Motor neuron (in vitro differentiated cells): ENCODE results near the gene ACSM2A. TPM values are rescaled to one million over a fixed set of nuclear protein-coding genes. Genes with fewer than 3 reads are reported as not detected.
"Not testable (repeated sequence)": the region's sequence is repeated elsewhere in the genome, so short reads cannot be mapped to it uniquely, and the experiment has no call there.

Source experiments
- ATAC-seq, 8 experiments: fragments of 200-7000 bp; cut with Tn5 transposase; replicated peaks in 6 of 8; 2 replicates each; pipeline ENCODE4 v1.8.0; 2021; ENCODE audit warnings: mild to moderate bottlenecking in 8 of 8, moderate library complexity in 8 of 8
- H3K27ac ChIP-seq, 2 donors: fragments of 250-450 bp; sonication (Bioruptor Pico); 2 replicates each; pipeline ENCODE4 v1.9.0; 2021; ENCODE audit warnings: antibody characterized with exemption in 2 of 2, mild to moderate bottlenecking in 2 of 2, moderate library complexity in 1 of 2
- H3K4me1 ChIP-seq, 2 donors: fragments of 250-450 bp; sonication (Bioruptor Pico); replicated peaks in 1 of 2; 2 replicates each; pipeline ENCODE4 v1.6.1; 2021; ENCODE audit warnings: antibody characterized with exemption in 2 of 2, mild to moderate bottlenecking in 2 of 2, moderate library complexity in 1 of 2
- H3K4me3 ChIP-seq, 5 donors: fragments of 250-450 bp; sonication (Bioruptor Pico); 2 replicates each; pipeline ENCODE4 v1.9.0; 2021; ENCODE audit warnings: antibody characterized with exemption in 5 of 5, mild to moderate bottlenecking in 5 of 5, moderate library complexity in 4 of 5
- WGBS, 10 experiments: fragments of 450-650 bp; shearing (Covaris generic); methylation state at CpG; one replicate each; pipeline ENCODE4 v1.0.0; 2022; 5-methylcytosine and 5-hydroxymethylcytosine counted together
- in situ Hi-C, 9 experiments: fragments of 400-800 bp; cut with MboI; loops; one replicate each; pipeline ENCODE4 v1.15.0; 2021; ENCODE audit warnings: low sequenced_read_pairs in 9 of 9, low pct_unique_long_range_greater_than_20kb in 2 of 9; ENCODE audit not compliant: unreplicated experiment in 9 of 9
- total RNA-seq, 8 experiments: library from RNA; unstranded; fragments of 300-600 nt; gene quantifications; 2 replicates each; pipeline versions ENCODE4 v1.2.3 to v1.2.4, GENCODE V29; 2022

ACSM2A gene
- total RNA-seq, 8 experiments from 2014 or later: 0.21 to 0.73 (median 0.36) TPM; not detected in 3

DNA sequence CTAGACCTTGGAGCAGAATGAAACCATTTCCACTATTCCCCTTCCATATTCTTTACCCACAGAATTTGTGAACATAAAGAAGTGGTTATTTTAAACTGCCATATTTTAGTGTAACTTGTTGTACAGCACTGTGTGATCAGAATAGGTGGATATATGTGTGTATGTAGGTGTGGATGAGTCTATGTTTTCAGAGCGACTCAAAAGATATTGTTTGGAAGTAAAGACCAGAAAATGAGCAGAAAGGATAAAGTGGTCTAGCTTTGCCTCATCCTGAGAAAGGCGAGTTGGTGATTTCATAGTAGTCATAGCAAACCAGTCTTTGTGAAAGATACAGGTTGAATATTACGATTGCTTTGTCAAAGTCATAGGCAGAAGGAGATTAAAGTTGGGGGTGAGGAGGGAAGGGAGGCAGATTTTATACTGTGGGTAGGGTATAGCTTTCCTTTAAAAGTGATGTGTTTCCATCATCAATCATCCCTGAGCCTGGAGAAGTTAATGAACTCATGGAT, 81.0 kb downstream of the ACSM2A start:
- H3K27ac ChIP-seq, H3K4me1 ChIP-seq, H3K4me3 ChIP-seq, in situ Hi-C loops, ATAC-seq: not testable (repeated sequence)
- WGBS, 10 experiments: no CpG with 5 or more reads among the region's 3 CpGs

DNA sequence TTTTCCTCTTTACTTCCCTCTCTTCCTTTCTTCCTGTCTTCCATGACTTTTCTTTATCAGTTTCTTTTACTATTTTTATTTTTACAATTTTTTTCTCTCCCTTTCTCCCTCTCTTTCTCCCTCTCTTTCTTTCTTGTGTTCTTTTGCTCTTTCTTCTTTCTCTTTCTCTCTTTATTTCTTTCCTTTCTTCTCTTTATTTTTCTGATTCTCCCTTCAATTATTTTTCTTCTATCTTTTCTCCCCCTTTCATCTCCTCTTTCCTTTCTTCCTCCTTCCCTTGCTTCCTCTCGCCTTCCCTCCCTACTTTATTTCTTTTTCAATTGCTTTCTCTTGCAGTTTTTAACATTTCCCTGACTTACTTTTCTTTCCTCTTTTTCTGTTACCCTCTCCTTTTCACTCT, 85.3 kb downstream of the ACSM2A start:
- H3K4me1 ChIP-seq, H3K4me3 ChIP-seq, ATAC-seq, in situ Hi-C loops, H3K27ac ChIP-seq: not testable (repeated sequence)
- 0 to 69% (median 40%) methylated on average over 1 of the region's 1 CpG; no CpG with 5 or more reads in 1 of the 10 experiments for WGBS, 10 experiments

Other genes with a start within 250 kb of the ACSM2A start
- under 1 TPM in 2 of 8 experiments, not detected in 6; 0.14 to 0.21 TPM for gene GP2, start 124.0 kb upstream of the ACSM2A start, total RNA-seq
- not detected for gene UMOD, start 98.8 kb upstream of the ACSM2A start, total RNA-seq
- gene PDILT, start 46.8 kb upstream of the ACSM2A start, total RNA-seq: under 1 TPM in 1 of 8 experiments, not detected in 7; 0.15 TPM
- 10 to 100 TPM in 1 of 8 experiments, not detected in 7; 10.7 TPM for gene ACSM5, start 42.0 kb upstream of the ACSM2A start, total RNA-seq
- gene ACSM2B, start 124.8 kb downstream of the ACSM2A start, total RNA-seq: 1 to 10 TPM in 1 of 8 experiments, under 1 TPM in 4, not detected in 3; 0.15 to 1.9 (median 0.73) TPM
- gene ACSM1, start 246.2 kb downstream of the ACSM2A start, total RNA-seq: under 1 TPM in 4 of 8 experiments, not detected in 4; 0.14 to 0.36 (median 0.25) TPM